HG03457 (cell line): ENCODE data around the gene CNN3.
"Not testable (repeated sequence)": the region's sequence is repeated elsewhere in the genome, so short reads cannot be mapped to it uniquely, and the experiment has no call there.

Source experiments
- ATAC-seq: cut with Tn5 transposase; IDR thresholded peaks from one replicate; pipeline ENCODE4 v1.9.1; 2021; ENCODE audit warnings: moderate number of reproducible peaks; ENCODE audit not compliant: unreplicated experiment

The CNN3 gene

DNA sequence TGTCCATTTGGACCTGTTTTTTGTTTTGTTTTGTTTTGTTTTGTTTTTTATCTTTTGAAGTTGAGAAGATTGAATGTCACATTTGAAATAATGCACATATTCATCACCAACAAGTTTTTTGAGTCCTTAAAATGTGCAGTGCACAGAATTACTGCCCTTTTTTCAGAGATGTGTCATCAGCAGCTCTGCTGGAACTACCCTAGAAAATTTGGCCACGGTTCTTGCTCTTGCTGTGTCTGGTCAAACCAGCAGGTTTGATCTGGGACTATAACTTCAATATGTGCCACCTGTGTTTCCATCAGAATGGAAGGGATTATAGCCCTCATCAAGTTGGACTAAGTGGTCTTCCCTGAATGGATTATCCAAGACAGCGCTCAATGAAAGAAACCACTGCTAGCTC, 24.1 kb upstream of the CNN3 start:
- ATAC-seq, result no peak

DNA sequence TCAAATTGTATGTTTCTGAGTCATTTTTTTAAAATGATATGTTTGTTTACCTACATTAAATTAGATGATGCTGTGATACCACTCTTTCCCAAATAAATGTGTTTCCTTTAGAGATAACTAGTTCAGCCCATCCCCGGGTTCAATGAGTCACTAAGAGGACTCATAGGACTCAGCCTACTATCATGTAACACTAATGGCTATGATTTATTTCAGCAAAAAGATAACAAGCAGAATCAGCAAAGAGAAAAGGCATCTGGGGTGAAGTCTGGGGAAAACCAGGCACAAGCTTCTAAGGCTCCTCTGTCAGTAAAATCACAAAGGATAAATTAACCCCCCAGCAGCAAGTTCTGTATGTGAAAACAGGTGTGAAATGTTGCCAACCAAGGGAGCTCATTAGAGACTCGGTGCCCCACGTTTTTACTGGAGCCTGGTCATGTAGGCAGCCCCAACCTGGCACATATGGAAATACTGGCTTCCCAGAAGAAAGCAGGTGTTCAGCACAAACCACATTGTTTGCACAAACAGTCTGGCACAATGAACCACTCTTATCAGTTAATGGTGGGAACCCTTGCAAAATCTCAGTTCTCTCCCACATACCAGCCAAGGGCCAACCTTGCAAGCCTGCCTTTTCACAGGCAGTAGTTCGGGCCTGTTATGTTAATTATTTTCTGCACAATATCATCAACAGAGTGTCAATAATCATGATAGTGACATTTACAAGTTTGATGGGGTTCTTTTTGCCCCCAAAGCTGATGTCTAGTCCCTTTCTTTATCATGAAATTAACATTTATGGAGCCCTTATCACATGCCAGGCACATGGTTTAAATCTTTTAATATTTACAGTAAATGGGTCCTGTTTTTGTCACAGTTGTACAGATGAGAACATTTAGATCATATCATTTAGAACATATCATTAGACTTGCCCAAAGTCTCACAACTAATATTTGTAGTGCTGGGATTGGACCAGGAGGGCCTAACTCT, 23.1 kb upstream of the CNN3 start:
- ATAC-seq, result no peak

DNA sequence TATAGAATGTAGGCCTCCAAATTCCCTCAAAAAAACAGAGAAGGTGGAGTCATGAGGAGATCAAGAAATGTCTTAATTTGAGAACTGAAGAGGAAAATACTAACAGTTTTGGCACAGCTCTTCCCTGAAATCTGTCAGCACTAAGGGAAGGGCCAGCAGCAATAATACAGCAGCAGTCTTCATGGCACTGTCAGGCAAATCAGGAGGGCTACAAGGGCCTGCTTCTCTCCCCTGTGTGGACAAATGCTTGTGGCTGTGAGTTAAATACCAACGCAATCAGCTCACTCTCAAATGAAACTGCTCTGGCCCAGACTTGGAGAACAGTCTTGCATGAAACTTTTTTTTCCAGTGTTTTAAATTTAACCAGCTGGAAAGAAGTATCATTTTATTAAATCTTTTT, 20.5 kb upstream of the CNN3 start:
- ATAC-seq, result no peak

DNA sequence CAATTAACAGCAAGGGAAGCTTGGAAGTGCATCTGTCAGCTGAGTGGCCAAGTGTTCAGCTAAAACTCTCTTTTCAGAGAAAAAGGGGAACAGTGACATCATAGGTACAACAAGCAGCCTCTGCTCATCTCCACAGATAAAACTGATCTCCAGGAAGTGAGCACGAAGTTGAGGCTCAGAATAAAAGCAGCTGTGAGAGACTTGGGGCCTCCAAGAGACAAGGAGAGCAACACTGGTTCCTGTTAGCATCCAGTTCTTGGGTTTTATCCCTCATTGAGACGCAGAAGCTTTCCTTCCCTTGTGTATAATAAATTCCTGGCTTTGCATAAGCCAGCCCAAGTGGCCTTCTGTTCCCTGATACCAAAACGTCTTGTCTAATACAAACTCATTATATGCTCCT, 20.0 kb upstream of the CNN3 start:
- ATAC-seq, result no peak

DNA sequence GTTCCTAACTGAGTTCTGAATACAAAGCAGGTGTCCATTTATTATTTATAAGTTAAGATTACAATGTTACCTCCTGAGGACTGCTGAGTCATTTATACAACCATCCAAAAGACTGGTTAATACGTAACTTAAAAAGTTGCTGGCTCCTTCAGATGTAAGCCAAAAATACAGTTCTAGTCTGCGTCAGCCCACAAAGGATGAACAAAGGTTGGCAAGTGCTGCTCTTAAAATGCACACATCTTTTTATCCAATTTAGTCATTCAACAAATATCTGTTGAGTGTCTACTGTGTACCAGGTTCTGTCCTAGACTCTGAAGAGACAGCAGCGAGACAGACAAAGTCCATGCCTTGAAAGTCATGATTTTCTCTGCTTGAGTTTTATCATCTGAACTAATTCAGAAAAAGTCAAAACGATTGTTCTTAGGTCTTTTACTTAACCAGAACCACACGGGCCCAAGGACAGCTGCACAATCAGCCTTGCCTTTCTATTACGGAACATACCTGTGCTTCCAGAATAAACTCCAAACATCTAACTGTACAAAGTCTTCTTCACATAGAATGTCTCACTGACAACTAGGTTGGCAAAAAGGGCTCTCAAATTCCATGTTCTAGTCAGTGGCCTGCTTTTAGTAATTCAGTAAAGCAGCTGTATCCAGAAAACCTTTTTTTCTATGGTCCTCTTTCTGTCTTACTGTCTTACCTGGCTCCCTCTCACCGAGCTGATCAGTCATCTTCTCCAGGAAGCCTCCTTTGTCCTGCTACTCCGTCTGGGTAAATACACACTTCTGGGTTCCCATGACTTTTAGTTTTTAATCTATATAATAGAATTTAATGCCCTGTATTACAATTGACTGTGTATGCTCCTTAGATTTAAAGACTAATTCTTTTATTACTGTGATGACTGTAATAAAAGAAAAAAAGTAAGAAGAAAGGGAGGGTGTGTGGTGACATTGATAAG, 15.5 kb upstream of the CNN3 start:
- ATAC-seq, result no peak

DNA sequence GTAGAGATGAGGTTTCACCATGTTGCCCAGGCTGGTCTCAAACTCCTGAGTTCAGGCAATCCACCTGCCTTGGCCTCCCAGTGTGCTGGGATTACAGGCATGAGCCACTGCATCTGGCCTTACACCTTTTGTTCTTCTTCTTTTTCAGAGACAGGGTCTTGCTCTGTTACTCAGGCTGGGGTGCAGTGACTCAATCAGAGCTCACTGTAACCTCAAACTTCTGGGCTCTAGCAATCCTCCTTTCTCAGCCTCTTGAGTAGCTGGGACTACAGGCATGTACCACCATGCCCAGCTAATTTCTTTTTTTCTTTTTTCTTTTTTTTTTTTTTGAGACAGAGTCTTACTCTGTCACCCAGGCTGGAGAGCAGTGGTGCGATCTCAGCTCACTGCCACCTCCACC, 14.6 kb upstream of the CNN3 start:
- ATAC-seq, result not testable (repeated sequence)

DNA sequence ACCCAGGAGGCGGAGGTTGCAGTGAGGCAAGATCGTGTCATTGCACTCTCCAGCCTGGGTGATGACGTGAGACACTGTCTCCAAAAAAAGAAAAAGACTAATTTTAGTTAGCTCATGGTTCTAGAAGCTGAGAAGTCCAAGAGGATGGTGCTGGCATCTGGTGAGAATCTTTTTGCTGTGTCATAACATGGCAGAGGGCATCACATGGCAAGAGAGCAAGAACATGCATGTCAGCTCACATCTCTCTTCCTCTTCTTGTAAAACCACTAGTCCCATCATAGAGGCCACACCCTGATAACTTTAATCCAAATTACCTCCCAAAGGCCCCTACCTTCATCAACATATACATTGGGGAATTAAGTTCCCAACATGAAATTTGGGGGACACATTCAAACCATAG, 13.8 kb upstream of the CNN3 start:
- ATAC-seq, result no peak

DNA sequence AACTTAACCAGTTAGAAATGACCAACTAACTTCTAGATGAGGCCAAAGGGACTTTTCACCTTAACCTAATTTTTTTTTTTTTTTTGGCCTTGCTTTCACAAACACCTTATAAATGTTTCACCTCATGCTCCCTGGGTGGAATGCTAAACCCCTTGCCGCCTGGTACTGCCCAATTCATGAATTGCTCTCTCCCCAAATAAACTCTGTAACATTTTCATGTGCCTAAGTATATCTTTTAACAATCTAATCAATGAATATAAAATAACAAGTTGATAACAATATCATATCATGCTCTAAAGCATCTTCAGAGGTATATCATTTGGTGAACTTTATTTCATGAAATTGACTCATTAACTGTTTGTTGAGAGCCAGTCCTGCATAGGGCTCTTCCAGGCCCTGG, 10.9 kb upstream of the CNN3 start:
- ATAC-seq, result no peak

DNA sequence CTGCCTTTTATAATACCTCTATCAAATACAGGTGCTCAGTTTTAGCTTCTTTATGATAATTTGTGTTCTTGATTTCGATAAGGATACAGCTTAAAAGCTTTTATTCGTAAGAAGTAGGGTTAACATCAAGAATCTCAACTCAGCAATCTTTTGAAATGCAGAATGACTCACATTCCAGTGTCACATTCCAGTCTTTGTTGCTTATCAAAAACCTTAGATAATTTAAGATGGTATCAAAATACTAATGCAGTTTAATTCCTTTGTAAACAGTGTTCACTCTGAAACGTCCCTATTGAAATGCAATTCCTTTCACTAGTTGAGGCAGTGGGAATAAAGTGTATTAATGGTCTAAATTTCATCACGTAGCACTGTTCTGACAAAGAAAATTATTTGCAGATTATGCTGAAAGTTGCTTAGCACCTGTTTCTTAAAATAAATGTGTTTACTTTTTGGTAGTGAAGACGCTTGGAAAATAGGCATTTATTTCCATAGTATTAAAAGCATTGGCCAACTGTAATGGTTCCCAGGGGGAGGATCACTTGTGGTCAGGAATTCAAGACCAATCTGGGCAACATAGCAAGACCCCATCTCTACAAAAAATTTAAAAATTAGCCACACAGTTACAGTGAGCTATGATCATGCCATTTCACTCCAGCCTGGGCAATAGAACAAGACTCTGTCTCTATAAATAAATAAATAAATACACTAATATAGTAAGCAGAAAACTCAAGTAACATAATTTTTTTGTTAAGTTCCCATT, 10.1 kb upstream of the CNN3 start:
- no peak for ATAC-seq

DNA sequence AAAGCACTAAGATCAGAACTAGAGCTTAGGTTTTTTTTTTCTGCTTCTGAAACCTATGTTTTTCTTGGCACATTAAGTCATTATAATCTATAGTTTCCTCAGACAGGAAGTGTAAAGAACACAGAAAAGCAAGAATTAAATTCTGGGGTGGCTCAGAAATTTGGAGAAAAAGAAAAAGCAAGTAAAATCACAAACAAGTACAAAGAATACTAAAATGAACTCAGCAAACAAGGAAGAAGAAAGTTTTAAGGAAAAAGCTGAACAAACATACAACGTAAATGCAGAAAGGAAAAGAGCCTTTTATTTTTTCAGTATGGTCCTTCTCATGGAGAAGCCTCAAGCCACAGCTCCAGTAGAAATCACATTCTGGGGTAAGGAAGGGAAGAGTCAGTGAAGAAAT, 8.6 kb upstream of the CNN3 start:
- ATAC-seq, result no peak

DNA sequence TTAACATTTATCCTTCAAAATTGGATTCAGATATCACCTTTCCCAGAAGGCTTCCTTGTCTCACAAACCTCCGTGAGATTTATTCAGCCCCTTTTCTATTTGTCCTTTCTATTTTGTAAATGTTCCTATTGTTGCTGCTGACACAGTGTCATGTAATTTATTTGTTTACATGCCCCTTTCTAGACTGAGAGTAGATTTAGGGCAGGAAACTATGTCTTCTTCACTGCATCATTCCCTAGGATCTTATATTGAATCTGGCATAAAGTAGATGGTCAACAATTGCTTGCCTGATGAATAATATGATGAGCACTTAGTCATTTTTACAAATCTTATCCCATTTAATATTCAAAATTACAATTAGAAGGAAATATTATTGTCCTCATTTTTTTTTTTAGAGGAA, 8.1 kb upstream of the CNN3 start:
- no peak for ATAC-seq

DNA sequence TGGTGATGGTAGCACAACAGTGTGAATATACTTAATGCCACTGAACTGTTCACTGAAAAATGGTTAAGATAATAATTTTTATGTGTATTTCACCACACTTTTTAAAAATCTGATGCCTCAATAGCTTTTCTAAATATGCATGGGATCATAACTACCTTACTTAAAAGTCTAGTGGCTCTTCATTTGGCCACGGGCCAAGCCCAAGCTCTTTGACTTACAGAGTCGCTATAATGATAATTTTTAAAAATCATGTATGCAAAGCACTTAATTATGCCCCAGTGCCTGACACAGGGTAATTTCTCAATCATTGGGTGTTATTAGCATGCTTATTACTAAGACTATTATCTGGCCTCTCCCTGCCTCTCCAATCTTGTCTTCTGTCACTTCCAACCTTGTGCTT, 7.6 kb upstream of the CNN3 start:
- ATAC-seq, result no peak

DNA sequence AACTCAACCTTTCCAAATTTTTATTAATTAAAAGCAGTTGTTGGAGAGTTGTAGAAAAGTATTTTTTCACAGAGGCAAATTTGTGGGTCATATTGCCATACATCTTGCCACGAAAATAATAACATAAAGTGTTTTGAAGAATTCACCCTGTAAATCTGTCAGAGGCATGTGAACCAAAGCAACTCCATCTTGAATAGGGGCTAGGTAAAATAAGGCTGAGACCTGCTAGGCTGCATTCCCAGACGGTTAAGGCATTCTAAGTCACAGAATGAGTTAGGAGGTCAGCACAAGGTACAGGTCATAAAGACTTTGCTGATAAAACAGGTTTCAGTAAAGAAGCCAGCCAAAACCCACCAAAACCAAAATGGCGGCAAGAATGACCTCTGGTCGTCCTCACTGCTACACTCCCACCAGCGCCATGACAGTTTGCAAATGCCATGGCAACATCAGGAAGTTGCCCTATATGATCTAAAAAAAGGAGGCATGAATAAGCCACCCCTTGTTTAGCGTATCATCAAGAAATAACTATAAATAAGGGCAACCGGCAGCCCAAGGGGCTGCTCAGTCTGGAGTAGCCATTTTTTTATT, 4.4 kb upstream of the CNN3 start:
- ATAC-seq, result no peak

DNA sequence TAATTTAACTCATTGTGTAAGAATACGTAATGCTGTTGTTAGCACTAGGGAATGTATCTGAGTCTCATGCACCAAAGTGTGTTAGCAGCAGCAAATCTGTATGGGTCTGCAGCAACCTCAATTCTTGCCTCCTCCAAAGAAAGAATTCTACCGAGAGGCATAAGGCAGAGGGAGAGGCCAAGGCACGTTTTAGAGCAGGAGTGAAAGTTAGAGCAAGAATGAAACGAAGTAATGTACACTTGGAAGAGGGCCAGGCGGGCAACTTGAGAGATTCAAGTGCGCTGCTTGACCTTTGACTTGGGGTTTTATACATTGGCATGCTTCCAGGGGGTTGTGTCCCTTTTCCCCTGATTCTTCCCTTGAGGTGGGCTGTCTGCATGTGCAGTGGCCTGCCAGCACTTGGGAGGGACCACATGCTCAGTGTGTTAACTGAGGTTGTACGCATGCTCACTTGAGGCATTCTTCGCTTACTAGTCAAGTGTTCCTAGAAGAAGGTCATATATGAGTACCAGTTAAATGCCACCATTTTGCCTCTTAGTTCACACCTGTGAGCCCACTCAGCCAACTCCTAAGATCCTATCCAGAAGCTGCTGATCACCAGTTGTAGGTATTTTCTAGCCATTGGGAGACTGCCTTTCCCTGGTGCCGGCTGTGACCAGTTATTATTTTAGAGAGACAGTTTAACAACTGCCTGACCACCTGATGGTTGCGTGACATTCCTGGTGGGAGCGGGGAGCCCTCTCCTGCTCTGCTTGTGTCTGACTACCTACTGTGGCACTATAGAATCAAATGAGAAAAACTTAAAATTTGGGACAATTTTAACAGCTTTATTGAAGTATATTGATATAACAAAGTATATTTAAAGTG, 2.7 kb upstream of the CNN3 start:
- no peak for ATAC-seq

DNA sequence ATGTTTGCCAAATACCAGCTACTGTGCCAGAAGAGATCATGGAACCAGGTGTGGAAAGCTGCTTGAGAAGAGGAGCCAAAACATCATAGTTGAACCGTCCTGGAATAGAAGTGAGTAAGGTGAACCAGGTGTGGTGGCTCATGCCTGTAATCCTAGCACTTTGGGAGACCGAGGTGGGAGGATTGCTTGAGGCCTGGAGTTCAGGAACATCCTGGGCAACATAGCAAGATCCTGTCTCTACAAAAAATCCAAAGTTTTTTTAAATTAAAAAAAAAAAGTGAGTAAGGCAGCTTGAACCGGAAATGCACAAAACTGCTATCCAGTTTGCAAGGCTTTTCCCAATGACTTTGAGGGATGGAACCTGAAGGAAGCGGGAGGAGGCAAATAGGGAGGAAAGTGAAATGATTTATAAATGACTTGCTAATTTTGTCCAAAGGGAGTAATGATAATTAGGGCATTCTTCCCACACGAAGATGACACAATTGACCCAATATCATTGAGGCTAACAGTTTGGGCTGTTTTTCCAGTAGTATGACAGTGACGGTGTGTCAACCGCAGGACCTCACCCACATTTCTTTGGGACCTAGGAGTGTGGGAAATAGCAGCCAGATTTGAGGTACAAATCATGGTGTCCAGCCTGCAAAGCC, 1.5 kb upstream of the CNN3 start:
- no peak for ATAC-seq

DNA sequence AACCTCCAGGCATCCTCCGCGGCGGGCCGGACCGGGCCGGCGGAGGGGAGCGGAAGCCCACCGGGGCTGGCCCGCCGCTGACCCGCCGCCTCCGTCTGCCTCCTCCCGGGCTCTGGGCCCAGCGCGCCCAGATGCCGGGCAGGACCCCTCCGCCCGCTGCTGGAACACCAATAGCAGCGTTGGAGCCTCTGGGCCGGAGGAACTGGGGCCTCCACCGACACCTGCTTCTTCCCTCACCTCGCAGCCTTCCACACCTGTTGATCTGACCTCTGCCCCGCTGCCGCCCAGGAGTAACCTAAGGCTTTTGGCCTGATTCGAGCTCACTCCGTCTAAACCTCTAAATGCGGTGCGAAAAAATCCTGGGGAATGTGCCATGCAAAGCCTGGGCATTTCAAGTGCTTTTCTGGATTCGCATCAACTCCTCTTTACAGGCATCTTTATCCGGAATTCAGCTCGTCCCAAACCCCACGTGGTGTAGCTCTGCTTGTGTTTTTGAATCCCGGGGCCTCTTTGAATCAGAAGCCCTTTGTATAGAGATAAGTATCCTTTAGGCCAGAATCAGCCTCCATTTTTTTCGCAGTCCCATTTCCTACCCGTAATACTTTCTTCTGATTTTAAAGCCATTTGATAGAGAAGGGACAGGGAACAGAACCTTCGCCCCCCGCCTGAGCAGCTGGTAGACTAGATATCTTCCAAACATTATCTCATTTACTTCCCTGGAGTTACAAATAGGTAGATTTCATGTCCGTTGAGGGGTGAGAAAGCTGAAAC, 680 bp upstream of the CNN3 start:
- no peak for ATAC-seq

DNA sequence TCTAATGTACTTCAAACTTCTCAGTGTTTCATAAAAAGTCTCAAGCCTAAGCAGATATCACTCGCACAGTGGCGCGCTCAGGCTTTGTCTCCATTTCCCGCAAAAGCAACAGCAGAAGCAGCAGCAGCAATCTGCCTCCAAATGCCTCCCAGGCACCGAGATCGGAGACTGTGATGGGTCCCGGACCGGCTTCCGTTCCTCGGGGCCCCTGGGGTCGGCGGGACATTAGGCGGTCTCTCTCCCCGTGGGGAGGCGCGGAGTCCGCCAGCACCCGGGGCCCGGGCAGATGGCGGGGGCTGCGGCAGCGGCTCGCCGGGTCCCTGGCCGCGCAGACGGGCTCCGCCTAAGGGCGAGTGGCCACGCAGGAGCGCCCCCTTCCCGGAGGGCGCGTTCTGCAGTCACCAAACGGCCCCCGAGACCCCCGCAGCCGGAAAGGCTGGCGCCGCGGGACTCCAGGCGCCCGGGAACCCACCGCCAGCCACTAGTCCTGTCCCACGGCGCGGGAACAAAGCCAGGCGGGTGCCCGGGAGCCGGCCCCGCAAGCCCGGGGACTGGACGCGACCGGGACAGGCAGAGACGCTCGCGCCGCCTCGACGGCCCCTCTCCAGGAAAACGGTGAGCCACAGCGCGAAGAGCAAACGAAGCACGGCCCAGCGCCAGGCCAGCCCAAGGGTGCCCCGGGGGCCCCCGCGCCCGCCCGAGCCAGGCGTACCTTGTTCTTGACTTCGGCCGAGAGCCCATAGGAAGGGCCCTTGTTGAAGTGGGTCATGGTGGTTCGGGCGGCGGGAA, 590 bp downstream of the CNN3 start:
- no peak for ATAC-seq
